GM19468 (cell line): ENCODE results near the gene TNNT2.

Experiments used
- ATAC-seq: cut with Tn5 transposase; IDR thresholded peaks from one replicate; pipeline ENCODE4 v1.9.1; 2021; ENCODE audit warnings: mild to moderate bottlenecking, moderate library complexity, moderate number of reproducible peaks; ENCODE audit not compliant: unreplicated experiment; ENCODE audit errors: extremely low read depth

The TNNT2 gene

DNA sequence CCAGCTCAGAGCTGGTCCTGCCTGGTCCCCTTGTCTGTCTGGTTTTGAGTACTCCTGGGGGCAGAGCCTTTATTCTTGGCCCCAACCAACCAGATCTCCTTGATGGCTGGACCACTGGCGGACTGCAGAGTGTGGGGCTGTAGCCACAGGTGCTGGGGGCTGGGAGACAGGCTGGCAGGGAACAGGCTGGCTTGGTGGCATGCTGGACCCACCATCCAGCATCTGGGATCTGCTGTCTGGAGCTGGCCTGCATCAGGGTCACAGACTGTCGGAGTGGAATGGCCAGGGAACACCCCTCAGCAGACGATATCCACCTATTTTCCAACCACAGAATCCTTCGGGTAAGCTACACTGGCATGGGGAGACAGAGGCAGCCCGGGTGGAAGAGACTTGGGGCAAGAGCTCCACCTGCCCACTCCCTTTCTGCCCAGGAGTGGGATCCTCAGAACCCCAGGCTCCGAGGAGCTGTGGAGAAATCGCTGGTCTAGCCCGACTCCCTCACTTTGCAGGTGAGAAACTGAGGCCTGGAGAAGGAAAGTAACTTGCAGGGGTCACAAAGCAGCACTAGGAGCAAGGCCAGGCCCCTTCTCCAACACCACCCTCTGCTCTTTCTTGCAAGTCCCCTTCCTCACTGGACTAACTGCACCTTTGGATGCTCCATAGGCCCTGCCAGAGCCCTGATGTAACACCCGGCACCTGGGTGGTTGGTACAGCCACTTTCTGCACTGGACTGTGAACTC lies 40.6 kb downstream of the TNNT2 start:
- no peak for ATAC-seq

DNA sequence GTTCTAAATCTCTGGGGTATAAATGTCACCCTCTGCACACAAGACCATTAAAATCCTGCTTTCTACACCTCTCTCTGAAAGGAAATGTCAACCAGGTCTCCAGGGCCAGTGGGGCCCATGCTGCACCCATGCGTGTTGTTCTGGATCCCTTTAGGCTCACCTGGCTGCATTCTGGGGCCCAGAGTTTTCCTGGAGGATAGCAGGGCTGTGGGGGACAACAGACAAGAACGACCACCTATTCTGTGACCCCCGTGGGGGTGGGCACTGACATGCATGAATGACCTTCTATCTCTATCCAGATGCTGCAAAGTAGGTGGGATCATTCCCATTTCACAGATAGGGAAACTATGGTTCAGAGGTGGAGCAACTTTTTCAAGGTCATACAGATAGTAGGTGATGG lies 41.6 kb downstream of the TNNT2 start:
- no peak for ATAC-seq

DNA sequence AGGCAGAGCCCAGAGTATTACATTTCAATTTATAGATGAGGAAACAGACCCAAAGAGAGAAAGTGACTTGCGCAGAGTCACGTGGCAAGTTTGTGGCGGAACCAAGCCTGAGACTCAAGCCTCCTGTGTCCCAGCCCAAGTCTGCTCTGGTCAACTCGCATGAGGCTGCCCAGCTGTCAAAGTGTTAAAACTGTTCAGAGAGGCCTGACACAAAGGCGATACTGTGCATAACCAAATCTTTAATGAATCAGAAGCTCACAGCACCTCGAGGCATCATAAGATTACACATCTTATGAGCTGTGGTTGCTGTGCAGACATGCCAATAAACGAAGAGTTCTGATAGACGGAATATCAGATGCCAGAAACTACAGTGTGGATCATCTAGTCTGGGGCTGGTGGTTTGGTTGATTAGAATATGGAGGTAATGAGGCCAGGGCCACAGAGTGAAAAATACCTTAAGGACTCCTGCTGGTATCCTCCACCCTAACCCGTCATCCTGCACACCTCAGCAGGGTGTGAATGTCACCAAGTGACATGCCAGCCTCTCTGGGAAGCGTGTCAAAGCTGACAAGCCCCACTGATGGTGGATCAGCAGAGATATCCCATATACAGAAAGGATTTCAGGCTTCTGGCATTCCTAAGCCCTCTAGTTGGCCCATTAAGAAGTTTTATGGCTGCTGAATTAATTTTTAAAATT lies 42.2 kb downstream of the TNNT2 start:
- no peak for ATAC-seq

DNA sequence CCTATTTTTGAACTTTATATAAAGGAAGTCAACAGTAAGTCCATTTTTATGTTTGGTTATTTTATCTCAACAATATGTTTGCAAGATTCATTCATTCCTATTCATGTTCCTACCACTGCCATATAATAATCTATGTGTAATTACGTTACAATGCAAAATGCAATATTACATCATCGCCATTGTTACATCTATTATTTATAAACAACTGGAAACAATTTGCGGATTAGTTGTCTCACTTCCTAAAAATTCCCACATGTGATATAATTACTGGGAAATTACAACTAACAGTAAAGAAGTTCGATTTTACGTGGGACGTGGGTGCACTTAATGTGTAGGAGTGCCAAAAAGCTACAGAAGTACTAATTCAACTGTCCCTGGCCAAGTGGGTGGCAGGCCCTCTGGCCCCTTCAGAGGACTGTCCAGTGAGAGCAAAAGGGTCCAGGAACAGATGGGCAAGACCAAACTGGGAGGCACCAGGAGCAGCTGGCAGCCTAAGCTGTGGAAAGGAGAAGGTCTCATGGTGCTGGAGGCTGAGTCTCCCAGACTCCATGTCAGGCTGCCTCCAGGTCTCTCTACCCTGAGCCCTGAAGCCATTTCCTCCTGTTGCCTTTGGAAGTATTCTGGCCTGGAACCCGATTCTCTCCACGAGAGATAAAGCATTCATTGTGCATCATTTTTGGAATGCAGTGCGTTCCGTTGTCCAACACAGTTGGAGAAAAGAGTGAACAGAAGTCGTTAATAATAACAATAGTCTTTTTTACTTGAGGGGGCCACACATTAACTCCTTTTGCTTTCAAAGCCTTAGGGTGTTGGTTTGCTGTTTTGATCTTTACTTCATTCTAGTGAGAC lies 42.9 kb downstream of the TNNT2 start:
- ATAC-seq: no peak

DNA sequence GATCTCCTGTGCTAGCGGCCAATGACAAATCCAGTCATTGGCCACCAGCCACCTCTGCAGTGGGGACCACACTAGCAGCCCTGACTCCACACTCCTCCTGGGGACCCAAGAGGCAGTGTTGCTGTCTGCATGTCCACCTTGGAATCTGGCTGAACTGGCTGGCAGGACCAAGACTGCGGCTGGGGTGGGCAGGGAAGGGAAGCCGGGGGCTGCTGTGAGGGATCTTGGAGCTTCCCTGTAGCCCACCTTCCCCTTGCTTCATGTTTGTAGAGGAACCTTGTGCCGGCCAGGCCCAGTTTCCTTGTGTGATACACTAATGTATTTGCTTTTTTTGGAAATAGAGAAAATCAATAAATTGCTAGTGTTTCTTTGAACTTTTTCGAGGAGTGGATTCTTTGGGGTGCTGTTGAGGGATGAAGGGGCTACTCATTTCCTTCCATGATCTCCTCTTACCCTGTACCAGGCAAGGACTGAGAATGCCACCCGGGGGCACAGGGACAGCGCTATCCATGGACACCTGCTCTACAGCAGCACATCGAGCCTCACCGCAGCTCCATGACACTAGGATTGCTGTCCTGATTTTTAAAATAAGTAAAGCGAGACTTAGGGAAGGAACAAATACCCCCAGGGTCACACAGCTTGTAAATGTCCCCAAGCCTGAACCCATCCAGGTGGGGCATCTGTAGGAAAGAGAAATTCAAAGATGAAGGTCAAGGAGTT lies 44.7 kb downstream of the TNNT2 start:
- no peak for ATAC-seq

DNA sequence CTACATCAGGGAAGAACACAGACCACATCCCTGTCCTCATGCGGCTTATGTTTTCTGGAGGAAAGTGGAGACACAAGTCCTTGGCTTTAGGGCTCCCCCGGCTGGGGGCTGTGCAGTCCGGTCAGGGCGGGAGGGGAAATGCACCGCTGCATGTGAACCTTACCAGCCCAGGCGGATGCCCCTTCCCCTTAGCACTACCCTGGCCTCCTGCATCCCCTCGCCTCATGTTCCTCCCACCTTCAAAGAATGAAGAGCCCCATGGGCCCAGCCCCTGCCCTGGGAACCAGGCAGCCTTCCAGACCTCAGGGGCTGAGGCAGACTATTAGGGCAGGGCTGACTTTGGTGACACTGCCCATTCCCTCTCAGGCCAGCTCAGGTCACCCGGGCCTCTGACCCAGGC lies 45.5 kb downstream of the TNNT2 start:
- ATAC-seq: no peak

DNA sequence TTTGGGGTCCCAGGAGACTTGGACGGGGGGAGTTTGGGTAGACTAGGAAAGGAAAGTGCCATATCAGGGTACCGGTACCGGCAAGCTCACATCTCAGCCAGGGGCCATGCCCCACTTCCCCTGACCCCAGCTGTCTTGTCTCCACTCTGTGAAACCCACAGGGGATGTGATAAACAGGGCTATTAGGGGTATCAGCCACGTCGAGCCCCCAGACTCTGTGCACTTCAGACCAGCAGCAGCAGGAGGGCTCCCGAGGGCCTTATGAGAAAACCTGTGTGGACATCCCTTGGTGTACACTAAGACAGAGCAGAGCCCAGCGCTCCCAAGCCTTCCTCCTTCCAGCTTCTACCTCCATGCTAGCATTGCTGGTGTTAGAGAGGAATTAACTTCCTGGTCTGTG lies 46.3 kb downstream of the TNNT2 start:
- no peak for ATAC-seq

DNA sequence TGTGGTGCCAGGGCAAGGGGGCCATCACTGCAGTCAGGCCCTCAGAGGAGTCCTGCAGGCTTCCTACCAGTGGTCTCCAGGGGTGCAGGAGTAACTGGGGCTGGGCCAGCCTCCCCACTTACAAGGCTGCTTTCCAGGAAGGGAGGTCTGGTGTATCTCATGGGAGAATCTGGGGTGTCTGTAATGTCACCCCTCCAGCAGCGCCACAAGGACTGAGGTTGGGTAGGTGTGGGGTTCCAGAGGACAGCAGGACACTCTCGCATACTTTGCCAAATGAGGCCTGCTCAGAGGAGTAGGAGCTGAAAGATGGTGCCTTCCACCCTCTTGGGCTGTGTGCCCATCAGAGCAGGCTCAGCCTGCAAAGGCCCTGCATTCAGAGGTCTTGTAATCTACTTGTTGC lies 46.9 kb downstream of the TNNT2 start:
- ATAC-seq: no peak

DNA sequence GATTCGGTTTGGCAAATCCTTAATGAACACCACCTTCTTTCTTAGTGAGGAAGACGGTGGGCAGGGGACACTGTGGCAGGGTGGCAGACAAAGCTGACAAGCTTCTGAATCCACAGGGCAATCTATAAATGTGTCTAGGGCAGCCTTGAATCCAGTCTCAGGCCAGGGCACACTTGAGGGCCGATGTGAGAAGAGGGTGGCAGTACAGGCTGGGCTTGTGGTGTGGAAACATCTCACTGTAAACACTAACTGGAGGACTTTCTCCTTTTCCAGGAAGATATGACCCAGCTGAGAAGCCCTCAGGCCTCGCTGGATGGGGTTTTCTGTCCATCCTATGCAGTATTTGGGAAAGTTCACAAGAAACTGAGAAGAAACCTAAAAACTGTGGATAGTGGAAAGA lies 47.7 kb downstream of the TNNT2 start:
- no peak for ATAC-seq

DNA sequence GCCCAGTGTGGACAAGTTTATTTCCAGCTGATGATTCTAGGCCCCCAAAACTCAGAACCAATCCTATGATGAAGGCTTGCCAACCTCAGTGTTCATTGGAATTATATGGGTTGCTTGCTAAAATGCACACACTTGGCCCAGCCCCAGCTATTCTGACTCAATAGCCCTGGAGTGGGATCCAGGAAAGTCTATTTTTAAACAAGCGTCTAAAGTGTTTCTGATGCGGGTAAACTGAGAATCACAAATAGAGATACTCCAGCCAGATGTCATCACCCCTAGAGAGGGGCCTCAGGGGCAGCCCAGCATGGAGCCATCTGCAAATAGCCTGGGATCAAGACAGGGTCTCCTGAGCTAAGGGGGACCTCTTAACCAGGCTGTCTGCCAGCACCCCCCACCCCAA lies 48.2 kb downstream of the TNNT2 start:
- ATAC-seq: no peak

DNA sequence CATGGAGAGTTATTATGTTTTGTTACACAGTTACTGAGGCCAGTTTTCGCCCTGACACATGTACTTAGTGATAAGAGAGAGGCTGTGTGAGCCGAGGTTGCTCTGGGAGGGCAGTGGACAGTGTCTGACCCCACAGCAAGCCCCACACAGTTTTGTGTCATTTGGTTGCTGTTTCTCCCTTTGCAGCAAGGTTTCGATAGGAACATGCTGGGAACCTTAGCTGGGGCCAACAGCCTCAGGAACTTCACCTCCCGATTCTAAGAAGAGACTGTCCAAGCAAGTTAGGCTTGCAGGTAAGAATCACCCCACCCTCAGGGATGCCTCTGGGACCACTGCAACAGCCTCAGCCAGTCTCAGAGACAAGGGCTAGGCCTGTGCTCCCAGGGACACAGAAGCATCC lies 48.9 kb downstream of the TNNT2 start:
- ATAC-seq: no peak

DNA sequence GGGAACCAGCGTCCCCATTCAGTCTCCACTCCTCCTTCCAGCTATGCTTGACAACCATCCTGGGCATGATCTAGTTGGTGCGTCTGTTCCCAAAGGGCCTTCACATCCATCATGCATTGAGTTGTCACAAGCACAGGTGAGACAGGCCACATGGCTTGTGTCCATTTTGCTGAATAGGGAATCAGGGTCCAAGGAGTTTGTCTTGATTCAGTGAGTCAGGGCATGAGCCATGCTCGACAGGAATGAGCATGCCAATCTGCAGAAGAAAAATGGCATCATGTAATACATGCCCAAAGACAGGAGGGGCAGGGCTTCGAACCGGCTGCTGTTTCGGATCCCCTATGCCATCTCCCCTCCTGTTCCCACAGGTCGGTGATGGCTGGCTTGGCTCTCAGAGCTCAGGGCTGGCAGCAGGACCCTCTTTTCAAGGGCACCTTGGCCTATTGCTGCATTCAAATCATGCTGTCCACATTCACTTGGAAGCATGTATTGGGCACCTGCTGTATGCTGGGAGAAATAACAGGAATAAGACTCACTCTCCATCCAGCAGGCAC lies 49.7 kb downstream of the TNNT2 start:
- no peak for ATAC-seq

DNA sequence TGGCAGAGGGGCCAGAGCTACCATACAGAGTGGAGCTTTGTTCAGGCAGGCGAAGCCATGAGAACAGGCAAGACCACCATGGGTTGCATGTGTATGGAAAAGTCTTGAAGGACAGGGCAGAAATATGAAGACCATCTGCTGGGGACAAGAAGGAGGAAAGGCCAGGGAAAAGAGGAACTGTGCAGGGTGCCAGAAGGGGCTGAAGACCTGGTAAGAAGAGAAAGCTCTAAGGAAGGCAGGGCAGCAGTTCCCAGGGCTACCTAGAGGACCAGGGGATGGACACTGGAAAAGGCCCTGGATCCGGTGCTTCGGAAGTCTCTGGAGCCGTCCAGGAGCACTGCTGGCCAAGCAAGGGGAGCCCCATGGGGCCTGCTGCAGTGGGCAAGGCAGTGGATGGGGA lies 50.8 kb downstream of the TNNT2 start:
- ATAC-seq: no peak

DNA sequence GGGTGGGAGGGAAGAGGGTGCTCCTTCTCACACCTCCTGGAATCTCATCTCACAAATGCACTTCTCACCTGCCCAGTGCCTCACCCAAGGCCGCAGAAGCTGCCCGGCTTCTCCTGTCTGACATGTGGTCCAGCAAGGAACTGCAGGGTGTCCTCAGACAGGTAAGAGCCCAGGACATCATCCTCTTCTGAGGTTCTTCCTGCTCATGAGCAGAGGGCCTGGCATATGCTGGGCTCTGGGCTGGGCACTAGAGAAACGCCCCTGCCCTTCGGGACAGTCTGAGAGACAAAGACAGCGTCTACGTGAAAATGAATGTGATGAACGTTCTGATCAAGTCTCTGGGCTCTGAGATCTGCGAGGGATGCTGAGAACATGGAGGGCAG lies 51.8 kb downstream of the TNNT2 start:
- no peak for ATAC-seq

DNA sequence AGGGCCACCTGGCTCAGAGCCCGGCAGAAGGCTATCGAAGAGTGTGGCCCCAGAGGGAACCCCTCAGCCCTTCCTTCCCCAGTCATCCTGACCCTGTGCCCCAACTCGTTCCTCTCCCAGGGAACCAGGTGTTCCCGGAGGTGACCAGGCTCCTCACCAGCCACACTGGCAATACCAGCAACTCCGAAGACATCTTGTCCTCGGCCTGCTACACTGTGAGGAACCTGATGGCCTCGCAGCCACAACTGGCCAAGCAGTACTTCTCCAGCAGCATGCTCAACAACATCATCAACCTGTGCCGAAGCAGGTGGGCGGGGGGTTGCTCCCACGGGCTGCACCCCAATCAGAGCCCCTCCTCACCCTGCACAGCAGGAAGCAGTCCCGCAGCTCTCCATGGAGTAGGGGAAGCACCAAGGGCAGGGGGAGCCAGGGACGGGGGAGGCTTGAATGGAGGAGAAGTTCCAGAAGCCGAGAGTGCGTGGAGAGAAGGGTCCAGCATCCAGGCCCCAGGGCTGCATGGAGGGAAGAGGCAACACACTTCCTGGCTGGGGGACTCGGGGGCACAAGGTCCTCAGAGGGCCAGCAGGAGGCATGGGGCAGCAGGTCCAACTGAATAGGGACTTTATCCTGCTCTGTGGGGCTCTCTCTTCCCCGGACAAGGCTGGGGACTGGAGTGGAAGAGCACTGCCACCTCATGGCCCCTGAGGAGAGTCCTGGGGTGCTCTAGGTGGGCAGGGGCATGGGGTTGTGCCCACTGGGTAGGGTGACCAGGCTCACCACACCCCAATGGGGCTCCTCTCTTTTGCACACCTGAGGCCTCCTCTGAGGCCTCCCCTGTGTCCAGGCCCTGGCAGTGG lies 52.4 kb downstream of the TNNT2 start:
- ATAC-seq: no peak

DNA sequence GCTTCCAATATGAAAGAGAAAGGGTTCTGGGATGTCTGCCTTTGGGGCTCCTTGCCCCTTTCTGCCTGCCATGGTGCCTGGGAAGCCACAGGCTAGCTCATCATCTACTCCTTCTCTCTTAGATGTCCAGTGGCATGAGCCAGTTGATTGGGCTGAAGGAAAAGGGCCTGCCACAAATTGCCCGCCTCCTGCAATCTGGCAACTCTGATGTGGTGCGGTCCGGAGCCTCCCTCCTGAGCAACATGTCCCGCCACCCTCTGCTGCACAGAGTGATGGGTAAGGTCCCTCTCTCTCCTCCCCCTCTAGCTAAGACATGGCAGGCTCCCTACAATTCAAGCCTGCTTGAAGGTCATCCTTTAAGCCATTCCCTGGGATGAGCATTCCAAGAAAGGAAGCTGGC lies 53.2 kb downstream of the TNNT2 start:
- ATAC-seq: no peak

DNA sequence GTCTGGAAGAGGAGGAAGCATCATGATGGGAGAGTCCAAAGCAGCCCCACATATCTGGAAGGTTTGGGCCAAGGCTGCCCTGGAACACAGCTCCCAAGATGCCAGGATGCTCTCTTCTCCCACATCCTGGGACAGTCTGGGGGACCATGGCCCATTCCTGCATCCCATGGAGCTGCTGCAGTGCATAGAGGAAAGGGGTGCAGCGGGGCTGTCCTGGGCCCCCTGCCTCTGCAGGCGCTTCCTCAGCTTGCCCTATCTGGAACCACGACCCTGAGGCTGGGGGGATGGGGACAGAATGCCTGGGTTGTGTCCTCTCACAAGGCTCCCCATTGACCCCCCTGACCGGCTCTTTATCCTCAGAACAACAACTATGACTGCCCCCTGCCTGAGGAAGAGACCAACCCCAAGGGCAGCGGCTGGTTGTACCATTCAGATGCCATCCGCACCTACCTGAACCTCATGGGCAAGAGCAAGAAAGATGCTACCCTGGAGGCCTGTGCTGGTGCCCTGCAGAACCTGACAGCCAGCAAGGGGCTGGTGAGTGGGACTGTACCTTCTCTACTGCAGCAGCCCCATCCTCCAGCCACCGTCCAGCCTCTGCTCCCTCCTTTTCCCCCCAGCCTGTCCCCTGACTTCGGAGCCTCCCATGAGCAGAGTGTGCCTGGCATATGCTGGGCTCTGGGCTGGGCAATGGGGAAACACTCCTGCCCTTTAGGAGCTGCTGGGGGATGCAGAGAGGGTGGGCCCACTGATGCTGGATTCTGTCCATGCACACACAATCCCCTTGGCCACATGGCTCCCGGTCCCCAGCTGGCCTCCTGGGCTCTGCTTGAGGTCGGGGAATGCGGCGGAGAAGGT lies 54.6 kb downstream of the TNNT2 start:
- ATAC-seq: no peak

DNA sequence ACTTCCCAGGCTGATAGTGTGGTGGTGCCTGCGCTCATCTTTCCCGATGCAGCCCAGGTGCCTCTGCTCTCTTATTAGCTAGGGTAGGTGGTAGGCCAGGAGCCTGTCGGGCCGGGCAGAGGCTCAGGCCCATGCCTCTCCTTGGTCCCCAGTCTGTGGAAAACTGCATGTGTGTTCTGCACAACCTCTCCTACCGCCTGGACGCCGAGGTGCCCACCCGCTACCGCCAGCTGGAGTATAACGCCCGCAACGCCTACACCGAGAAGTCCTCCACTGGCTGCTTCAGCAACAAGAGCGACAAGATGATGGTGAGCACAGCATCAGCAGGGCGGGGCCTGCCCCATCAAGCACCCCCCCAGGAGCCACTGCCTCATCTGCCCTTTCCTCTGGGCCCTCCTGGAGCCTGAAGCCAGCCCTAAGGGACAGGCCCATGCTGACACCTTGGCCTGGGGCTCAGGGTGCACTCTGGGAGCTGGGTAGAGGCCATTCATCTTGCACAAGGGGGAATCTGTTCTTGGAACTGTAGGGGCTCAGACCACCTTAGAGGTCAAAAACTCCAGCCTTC lies 55.6 kb downstream of the TNNT2 start:
- no peak for ATAC-seq
